Measurements from ENCODE around the gene SVIL.

- TF ChIP-seq POLR2AphosphoS5 (IDR thresholded peaks at IDR 0.05; ENCODE audit: low read depth, low read length) = no peak
- no peak for TF ChIP-seq POLR2A (IDR thresholded peaks at IDR 0.05; ENCODE audit: low read depth, low read length)
- no peak for TF ChIP-seq TAF1 (IDR thresholded peaks at IDR 0.05; ENCODE audit: low read depth, low read length)
- TF ChIP-seq PAX5 (IDR thresholded peaks at IDR 0.05; ENCODE audit: insufficient read depth, low read length, severe bottlenecking) = no peak
Observed at GRCh38 chr10:29634105-29634504, 666 bp downstream of the SVIL start.
